A549 (cell line): ENCODE data around the gene SLC6A5. TPM values are rescaled to one million over a fixed set of nuclear protein-coding genes. Genes with fewer than 3 reads are reported as not detected.

Experiments used
- polyA plus RNA-seq, 4 experiments: library from polyadenylated mRNA; depleted of rRNA in 3 of 4; stranded (reverse); fragments of >200 nt; fragmentation: RNase III in 1 of 4; extraction: RNeasy Plus Mini Kit Qiagen cat#74134 plus additional on column Dnase treatment in 1 of 4; gene quantifications; 2 replicates in 3 of 4; 3 replicates in 1 of 4; pipeline ENCODE4 v1.2.3, GENCODE V29; 2011 to 2017

SLC6A5 gene
- polyA plus RNA-seq, 2 of the 4 experiments (the other 2 are of a cell fraction), result not detected

Other genes with a start within 250 kb of the SLC6A5 start
- gene HTATIP2, start 235.9 kb upstream of the SLC6A5 start, polyA plus RNA-seq (2011; rRNA removed), result 238 and 308 TPM in 2 replicates
- 220 to 252 TPM (median 234 TPM) in 3 replicates for gene HTATIP2, start 235.9 kb upstream of the SLC6A5 start, polyA plus RNA-seq (2017; fragmentation: RNase III; extraction: RNeasy Plus Mini Kit Qiagen cat#74134 plus additional on column Dnase treatment)
- gene PRMT3, start 211.9 kb upstream of the SLC6A5 start, polyA plus RNA-seq (2011; rRNA removed), result 40.9 and 53.9 TPM in 2 replicates
- gene PRMT3, start 211.9 kb upstream of the SLC6A5 start, polyA plus RNA-seq (2017; fragmentation: RNase III; extraction: RNeasy Plus Mini Kit Qiagen cat#74134 plus additional on column Dnase treatment), result 32.4 to 37.2 TPM (median 34.6 TPM) in 3 replicates
- not detected in 2 replicates for gene NELL1, start 70.0 kb downstream of the SLC6A5 start, polyA plus RNA-seq (2011; rRNA removed)
- not detected in 3 replicates for gene NELL1, start 70.0 kb downstream of the SLC6A5 start, polyA plus RNA-seq (2017; fragmentation: RNase III; extraction: RNeasy Plus Mini Kit Qiagen cat#74134 plus additional on column Dnase treatment)